Measurements from ENCODE around the gene GNPTG.

DNA sequence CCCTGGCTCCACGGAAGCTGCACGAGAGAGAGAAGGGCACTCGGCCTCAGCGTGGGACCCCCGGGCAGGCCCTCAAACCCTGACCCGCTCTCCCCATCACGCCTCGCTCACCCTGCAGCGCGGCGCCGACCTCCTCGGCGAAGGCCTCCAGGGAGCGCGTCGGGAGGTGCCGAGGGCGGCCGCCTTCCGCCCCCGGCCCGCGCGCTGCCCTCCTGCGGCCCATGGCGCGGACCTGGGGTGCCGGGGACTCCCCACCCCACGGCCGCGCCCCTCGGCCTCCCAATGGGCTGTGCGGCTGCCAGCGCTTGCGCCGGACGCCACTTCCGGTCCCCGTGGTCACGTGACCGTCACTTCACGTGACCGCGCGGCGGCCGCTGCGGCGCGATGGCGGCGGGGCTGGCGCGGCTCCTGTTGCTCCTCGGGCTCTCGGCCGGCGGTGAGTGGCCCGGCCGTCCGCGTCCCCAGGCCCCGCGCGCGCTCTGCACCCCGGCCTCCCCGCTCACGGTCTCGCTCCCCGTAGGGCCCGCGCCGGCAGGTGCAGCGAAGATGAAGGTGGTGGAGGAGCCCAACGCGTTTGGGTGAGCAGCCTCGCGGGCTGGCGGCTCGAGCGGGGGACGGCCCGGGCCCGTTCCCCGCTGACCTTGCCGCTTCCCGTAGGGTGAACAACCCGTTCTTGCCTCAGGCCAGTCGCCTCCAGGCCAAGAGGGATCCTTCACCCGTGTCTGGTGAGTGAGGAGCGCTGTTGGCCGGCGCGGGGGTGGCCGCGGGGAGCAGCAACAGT lies at the start of gene GNPTG, which contains the start of gene TSR3:
- TF ChIP-seq, protein P1, sequence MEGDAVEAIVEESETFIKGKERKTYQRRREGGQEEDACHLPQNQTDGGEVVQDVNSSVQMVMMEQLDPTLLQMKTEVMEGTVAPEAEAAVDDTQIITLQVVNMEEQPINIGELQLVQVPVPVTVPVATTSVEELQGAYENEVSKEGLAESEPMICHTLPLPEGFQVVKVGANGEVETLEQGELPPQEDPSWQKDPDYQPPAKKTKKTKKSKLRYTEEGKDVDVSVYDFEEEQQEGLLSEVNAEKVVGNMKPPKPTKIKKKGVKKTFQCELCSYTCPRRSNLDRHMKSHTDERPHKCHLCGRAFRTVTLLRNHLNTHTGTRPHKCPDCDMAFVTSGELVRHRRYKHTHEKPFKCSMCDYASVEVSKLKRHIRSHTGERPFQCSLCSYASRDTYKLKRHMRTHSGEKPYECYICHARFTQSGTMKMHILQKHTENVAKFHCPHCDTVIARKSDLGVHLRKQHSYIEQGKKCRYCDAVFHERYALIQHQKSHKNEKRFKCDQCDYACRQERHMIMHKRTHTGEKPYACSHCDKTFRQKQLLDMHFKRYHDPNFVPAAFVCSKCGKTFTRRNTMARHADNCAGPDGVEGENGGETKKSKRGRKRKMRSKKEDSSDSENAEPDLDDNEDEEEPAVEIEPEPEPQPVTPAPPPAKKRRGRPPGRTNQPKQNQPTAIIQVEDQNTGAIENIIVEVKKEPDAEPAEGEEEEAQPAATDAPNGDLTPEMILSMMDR (conservative IDR thresholded peaks at IDR 0.05) = no peak
- TF ChIP-seq EZH2 (IDR thresholded peaks at IDR 0.05; ENCODE audit: low read depth) = no peak
